K562 treated with DMSO at 1 percent for 48 hours (cell line): ENCODE data around the gene CR1. TPM values are rescaled to one million over a fixed set of nuclear protein-coding genes. Genes with fewer than 3 reads are reported as not detected.

Experiments
- total RNA-seq: library from RNA; unstranded; fragments of 300-600 nt; gene quantifications from 2 replicates; pipeline ENCODE4 v1.2.3, GENCODE V29; 2022; ENCODE audit warnings: low replicate concordance; ENCODE audit errors: extremely low read depth

The CR1 gene
- total RNA-seq, result not detected in 2 replicates

DNA sequence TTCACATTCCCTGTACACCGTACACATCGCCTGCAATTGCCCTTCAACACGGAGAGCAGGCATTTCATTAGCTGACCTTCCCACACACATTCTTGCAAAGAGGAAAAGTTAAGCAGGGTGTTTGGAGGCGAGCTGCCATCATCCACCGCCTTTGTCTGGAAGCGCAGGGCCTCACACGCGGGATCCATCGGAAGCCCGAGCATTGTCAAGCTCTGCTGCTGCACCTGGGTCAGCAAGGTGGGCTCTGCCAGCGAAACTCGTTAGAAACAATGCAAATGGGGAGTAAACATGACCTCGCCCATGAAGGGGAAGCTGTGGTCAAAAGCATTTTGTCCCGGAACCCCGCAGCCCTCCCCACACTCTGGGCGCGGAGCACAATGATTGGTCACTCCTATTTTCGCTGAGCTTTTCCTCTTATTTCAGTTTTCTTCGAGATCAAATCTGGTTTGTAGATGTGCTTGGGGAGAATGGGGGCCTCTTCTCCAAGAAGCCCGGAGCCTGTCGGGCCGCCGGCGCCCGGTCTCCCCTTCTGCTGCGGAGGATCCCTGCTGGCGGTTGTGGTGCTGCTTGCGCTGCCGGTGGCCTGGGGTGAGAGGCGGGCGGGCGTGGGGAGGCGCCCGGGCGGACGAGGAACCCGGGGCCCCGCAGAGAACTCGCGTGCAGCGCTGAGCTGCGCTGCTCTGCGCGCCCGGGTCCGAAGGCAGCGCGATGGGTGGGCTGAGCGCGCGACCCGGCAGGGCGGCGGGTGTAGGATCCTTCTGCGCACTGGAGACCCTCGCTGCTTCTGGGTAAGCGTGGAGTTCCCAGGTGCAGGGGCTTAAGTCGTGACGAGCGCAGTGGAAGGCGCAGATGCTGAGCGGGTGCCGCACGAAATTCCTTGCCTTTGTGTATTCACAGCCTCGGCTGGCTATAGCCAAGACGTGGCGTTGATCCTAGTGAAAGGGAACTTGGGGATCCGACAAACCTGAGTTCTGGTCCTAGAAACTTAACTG is at the start of gene CR1:
TSS of gene CR1 (plus strand) at position 357 of the 992 bp plus-strand sequence. CDS start at position 468, 111 bp downstream.

DNA sequence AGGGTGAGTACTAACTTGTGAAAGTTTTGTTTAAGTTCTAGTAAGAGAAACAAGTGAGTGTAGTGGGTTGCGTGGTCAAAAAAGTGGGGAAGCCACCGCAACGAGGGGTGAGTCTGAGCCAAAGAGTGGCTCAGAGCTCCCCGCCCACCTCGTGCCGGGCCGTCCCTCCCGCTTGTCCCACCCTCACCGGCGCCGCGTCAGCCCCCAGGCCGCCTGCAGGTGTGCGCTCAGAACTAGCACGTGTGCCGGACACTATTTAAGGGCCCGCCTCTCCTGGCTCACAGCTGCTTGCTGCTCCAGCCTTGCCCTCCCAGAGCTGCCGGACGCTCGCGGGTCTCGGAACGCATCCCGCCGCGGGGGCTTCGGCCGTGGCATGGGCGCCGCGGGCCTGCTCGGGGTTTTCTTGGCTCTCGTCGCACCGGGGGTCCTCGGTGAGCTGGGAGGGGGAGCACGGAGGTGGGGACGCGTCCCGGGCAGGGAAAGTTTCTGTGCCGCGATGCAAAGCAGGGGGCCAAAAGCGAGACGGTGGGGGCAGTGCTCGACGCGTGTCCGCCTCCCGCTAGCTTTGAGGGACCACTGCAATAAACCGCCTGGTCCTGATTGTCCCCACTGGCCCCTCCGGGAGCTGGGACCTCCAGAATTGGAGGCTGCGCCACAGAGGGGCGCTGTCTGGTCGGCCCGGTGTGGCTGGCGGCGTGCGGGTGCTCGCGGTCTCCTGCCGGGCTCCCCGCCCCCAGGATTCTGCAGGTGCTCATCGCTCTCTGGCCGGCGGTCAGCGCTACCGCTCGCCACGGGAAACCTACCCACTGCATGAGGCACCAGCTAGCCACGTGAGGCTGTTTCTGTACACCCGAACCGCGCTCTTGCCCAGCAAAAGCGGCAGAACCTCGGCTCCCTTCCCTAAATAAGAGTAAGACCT is 41.7 kb upstream of the CR1 start, which contains the start of gene CR2:
TSS of gene CR2 (plus strand) at position 283 of the 919 bp plus-strand sequence. CDS start at position 374, 91 bp downstream.

DNA sequence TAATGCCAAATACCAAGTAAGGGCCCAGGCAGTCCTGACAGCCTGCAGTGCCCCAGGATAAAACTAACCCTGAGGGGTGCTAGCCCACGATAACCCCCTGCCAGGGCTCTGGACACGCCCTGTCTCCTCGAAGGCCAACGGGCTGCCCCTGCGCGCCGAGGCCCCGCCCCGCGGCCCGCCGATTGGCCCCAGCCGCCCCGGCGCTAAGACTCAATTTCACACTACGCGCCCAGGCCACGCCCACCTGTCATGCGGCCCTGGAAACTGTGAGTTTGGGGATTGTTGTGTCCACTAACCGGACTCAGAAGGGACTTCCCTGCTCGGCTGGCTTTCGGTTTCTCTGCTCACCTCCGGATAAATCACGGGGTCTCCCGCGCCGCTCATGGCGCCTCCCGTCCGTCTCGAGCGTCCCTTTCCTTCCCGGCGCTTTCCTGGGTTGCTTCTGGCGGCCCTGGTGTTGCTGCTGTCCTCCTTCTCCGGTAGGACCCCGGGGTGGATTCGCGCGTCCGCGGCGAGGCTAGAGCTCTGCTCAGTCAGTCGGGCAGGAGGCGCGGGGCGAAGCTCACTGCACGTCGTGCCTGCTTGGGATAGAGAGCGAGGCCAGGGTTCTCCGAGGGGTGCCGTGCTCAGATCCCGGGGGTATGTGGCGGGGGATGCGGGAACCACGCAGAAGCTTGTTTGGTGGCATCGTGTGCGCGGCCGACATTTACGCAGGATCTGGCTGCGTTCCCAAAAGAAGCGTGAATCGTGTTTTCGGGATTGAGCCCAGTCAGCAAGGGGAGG is 149.1 kb downstream of the CR1 start, which contains the start of gene CR1L:
TSS of gene CR1L (plus strand) at position 282 of the 783 bp plus-strand sequence. CDS start at position 383, 101 bp downstream.

Other genes with a start within 250 kb of the CR1 start
- not detected in 2 replicates for gene CD55, start 174.5 kb upstream of the CR1 start, total RNA-seq
- gene CR2, start 41.8 kb upstream of the CR1 start, total RNA-seq, result not detected in 2 replicates
- gene CR1L, start 149.0 kb downstream of the CR1 start, total RNA-seq, result not detected in 2 replicates